Left kidney (tissue), 2 donors: ENCODE data around the gene AHRR. TPM values are rescaled to one million over a fixed set of nuclear protein-coding genes. Genes with fewer than 3 reads are reported as not detected.

Source experiments
- DNase-seq: peaks from one replicate; pipeline ENCODE4 v3.0.0-alpha.2; 2013
- polyA plus RNA-seq: library from polyadenylated mRNA; unstranded; fragments of 120-200 nt; gene quantifications from one replicate; pipeline ENCODE4 v1.2.1, GENCODE V29; 2013; ENCODE audit not compliant: insufficient read length

AHRR gene
- polyA plus RNA-seq, 1 donor = 5.9 TPM

GRCh38 chr5:320524-321229, 837 bp upstream of the AHRR start:
- no peak for DNase-seq

GRCh38 chr5:321726-322251, 275 bp downstream of the AHRR start:
- no peak for DNase-seq

GRCh38 chr5:322281-322941, 897 bp downstream of the AHRR start:
- DNase-seq = no peak

GRCh38 chr5:322942-323879, 1.7 kb downstream of the AHRR start:
- DNase-seq = no peak

- DNase-seq = no peak
Observed at GRCh38 chr5:324736-325612, 3.5 kb downstream of the AHRR start.

- DNase-seq = no peak
Observed at GRCh38 chr5:326109-326508, 4.6 kb downstream of the AHRR start.

- DNase-seq = no peak
Observed at GRCh38 chr5:329121-329735, 7.7 kb downstream of the AHRR start.

GRCh38 chr5:329768-330167, 8.3 kb downstream of the AHRR start:
- no peak for DNase-seq

- DNase-seq = no peak
Observed at GRCh38 chr5:332843-333242, 11.3 kb downstream of the AHRR start.

GRCh38 chr5:333945-334344, 12.4 kb downstream of the AHRR start:
- no peak for DNase-seq

- no peak for DNase-seq
Observed at GRCh38 chr5:334903-335739, 13.6 kb downstream of the AHRR start.

GRCh38 chr5:335740-336038, 14.2 kb downstream of the AHRR start:
- no peak for DNase-seq

GRCh38 chr5:337563-338130, 16.1 kb downstream of the AHRR start:
- DNase-seq = no peak

GRCh38 chr5:342501-343460, 21.3 kb downstream of the AHRR start:
- no peak for DNase-seq

- no peak for DNase-seq
Observed at GRCh38 chr5:343461-344401, 22.2 kb downstream of the AHRR start.

GRCh38 chr5:344668-345067, 23.2 kb downstream of the AHRR start:
- no peak for DNase-seq

- DNase-seq = no peak
Observed at GRCh38 chr5:345404-346195, 24.1 kb downstream of the AHRR start.
